ENCODE results near the gene UBL4B. TPM values are rescaled to one million over a fixed set of nuclear protein-coding genes. Genes with fewer than 3 reads are reported as not detected.

UBL4B gene
- total and polyA plus RNA-seq, 8 donors, result not detected

DNA sequence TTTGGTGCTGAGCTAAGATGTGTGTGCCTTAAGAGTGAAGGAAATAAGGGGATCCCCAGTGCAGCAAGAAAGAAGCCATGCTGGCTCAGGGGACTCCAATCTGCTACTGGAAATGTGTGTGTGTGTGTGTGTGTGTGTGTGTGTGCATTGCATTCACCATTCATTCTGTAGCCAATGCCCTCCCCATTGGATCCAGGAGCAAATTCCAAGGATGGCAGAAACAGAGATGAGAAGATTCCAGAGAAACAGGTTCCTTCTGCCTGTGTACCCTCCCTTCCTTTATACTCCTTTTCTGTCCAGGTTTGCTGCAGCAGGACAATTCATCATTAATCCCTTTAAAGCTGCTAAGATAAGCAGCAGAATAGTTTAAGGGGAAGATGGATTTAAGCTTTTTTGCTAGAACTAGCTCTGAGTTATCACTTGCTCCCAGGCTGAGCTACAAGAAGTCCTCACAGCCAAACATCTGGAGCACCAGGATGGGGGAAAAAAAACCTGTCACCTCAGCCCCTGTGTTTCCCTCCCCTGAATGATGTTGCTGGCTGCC lies 41.2 kb downstream of the UBL4B start:
- H3K36me3 ChIP-seq, result no peaks in the 10 kb centered on the region
- H3K4me1 ChIP-seq, result peaks cover 8 to 18% (median 15%) of the 10 kb centered on the region in 4 donors
- H3K9me3 ChIP-seq, result no peaks in the 10 kb centered on the region
- intact Hi-C loops (cut with DNase I; ENCODE audit: low total_unique reads), result no loop called here
- DNase-seq, result no peak
- TF ChIP-seq EP300 (IDR thresholded peaks at IDR 0.05) (no peak), POLR2A (IDR thresholded peaks at IDR 0.05) (no peak), POLR2AphosphoS5 (IDR thresholded peaks at IDR 0.05) (no peak)
- TF ChIP-seq, protein P1, sequence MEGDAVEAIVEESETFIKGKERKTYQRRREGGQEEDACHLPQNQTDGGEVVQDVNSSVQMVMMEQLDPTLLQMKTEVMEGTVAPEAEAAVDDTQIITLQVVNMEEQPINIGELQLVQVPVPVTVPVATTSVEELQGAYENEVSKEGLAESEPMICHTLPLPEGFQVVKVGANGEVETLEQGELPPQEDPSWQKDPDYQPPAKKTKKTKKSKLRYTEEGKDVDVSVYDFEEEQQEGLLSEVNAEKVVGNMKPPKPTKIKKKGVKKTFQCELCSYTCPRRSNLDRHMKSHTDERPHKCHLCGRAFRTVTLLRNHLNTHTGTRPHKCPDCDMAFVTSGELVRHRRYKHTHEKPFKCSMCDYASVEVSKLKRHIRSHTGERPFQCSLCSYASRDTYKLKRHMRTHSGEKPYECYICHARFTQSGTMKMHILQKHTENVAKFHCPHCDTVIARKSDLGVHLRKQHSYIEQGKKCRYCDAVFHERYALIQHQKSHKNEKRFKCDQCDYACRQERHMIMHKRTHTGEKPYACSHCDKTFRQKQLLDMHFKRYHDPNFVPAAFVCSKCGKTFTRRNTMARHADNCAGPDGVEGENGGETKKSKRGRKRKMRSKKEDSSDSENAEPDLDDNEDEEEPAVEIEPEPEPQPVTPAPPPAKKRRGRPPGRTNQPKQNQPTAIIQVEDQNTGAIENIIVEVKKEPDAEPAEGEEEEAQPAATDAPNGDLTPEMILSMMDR (IDR thresholded peaks at IDR 0.05), result no peak
- no peak overlapping the region for H3K4me3 ChIP-seq
- H3K27ac ChIP-seq, result no peak overlapping the region
- peaks cover 14 to 92% (median 51%) of the 10 kb centered on the region in 3 donors for H3K27me3 ChIP-seq

DNA sequence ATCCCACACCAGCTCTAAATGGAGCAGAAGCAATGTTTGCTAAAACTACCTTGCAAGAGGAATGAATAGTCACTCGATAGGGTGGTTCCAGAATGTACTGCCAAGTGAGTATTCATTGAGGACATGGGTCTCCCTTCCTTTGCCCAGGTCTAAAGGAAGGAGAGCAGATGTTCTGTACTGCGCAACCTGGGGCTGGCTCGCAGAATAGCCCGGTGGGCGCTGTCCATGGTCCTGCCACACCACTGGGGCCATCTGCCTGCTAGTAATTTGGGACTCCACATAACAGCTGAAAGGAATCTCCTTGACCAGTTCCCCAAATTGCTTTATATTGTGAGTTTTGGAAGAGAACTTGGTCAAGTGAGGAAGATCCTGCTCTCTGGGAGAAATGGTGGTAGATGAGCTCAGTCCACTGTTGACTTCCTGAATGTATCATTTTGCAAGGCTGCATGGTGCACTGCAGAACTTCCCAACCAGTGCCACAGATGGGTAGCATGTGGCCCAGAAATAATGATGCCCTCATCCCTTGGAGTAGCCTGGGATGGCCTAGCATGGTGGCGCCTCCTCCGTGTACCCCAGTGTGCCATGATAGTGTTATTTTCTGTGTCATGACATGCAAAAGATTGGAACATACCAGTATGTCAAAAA lies 43.8 kb downstream of the UBL4B start:
- H3K27ac ChIP-seq, result no peak overlapping the region
- H3K9me3 ChIP-seq, result peaks cover 0 to 6% (median under 1%) of the 10 kb centered on the region in 4 donors
- intact Hi-C loops (cut with DNase I; ENCODE audit: low total_unique reads), result no loop called here
- no peaks in the 10 kb centered on the region for H3K36me3 ChIP-seq
- peaks cover 1 to 7% (median 4%) of the 10 kb centered on the region in 4 donors for H3K4me1 ChIP-seq
- H3K27me3 ChIP-seq, result peaks cover 5 to 67% (median 32%) of the 10 kb centered on the region in 3 donors
- TF ChIP-seq POLR2A (IDR thresholded peaks at IDR 0.05) (no peak), EP300 (IDR thresholded peaks at IDR 0.05) (no peak), POLR2AphosphoS5 (IDR thresholded peaks at IDR 0.05) (no peak)
- TF ChIP-seq, protein P1 (IDR thresholded peaks at IDR 0.05), result no peak
- DNase-seq, result peak; percentile 65 to 88
- 17 to 23% (median 19%) methylated on average over 7 of the region's 7 CpGs for WGBS, 5 donors
- H3K4me3 ChIP-seq, result no peak overlapping the region

DNA sequence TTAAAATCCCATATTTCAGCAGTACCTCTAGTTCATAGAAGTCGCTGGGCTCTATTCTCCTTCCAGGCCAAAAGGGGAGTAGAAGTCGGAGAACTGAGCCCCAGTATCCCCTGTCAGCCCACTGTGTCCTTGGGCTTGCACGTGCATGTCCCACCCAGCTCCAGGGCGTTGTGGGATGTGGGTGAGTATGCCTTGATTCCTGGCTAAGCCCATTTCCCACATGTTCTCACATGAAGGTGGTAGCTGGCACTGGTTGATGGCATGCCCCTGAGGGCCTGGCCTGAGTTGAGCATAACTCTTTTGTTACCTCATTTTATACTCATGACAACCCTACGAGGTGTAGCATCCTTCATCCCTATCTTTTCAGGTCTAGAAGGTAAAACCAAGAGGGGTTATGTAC lies 46.0 kb downstream of the UBL4B start:
- peaks cover 0 to 62% (median 13%) of the 10 kb centered on the region in 3 donors for H3K27me3 ChIP-seq
- intact Hi-C loops (cut with DNase I; ENCODE audit: low total_unique reads), result no loop called here
- 67 to 74% (median 71%) methylated on average over 5 of the region's 5 CpGs for WGBS, 5 donors

DNA sequence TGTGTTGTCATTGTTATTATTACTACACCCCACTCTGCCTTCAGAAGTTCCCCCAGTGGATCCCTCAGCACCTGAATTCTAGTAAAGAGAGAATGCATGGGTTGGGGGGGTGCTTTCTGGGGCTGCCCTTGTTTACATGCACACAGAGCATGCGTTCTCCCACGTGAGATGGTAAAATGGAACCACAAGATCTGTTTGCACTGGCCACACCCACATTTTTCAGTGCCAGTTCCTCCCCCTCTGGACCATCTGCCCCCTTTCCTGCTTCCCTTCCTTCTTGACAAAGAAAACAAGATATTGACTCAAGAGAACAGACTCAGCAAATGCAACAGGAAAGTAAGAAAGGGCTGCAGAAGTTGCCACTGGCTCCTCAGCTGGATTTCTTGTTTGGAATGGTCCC lies 46.9 kb downstream of the UBL4B start:
- DNase-seq, result no peak
- Histone ChIP-seq H3K27ac (no peak overlapping the region), H3K4me3 (no peak overlapping the region), H3K36me3 (no peaks in the 10 kb centered on the region), H3K9me3 (peaks cover 0 to 9% (median 3%) of the 10 kb centered on the region in 4 donors), H3K27me3 (peaks cover 0 to 53% (median 5%) of the 10 kb centered on the region in 3 donors), H3K4me1 (no peaks in the 10 kb centered on the region)
- intact Hi-C loops (cut with DNase I; ENCODE audit: low total_unique reads), result no loop called here
- 13 to 52% (median 25%) methylated on average over 2 of the region's 2 CpGs for WGBS, 5 donors
- TF ChIP-seq POLR2A (IDR thresholded peaks at IDR 0.05) (no peak), POLR2AphosphoS5 (IDR thresholded peaks at IDR 0.05) (no peak), EP300 (IDR thresholded peaks at IDR 0.05) (no peak)
- TF ChIP-seq, protein P1 (IDR thresholded peaks at IDR 0.05), result no peak

More for the DNA sequence above, 46.0 kb downstream of the UBL4B start:
- TF ChIP-seq, protein P1 (IDR thresholded peaks at IDR 0.05), result no peak
- no peak for TF ChIP-seq POLR2A (IDR thresholded peaks at IDR 0.05)
- TF ChIP-seq POLR2AphosphoS5 (IDR thresholded peaks at IDR 0.05), result no peak
- no peak for TF ChIP-seq EP300 (IDR thresholded peaks at IDR 0.05)
- H3K27ac ChIP-seq, result no peak overlapping the region
- no peak for DNase-seq
- no peaks in the 10 kb centered on the region for H3K4me1 ChIP-seq
- H3K4me3 ChIP-seq, result no peak overlapping the region
- no peaks in the 10 kb centered on the region for H3K36me3 ChIP-seq
- H3K9me3 ChIP-seq, result peaks cover 0 to 9% (median 3%) of the 10 kb centered on the region in 4 donors

Measured in stomach (tissue), 9 donors.